ENCODE measurements around the gene CCDC68. TPM values are rescaled to one million over a fixed set of nuclear protein-coding genes. Genes with fewer than 3 reads are reported as not detected.

CCDC68 gene
- total and polyA plus RNA-seq, 2 of the 4 experiments (the other 2 are of a cell fraction): 0.46 to 0.54 TPM

GRCh38 chr18:54880395-54881105 is 78.7 kb downstream of the CCDC68 start:
- no TSS peak for BruUV-seq (replicated peaks)
- peak; percentile 79 for DNase-seq
- Histone ChIP-seq H3K14ac (replicated peaks; ENCODE audit: low read depth, low read length) (no peak overlapping the region), H4K5ac (ENCODE audit: low read depth, low read length) (no peak overlapping the region), H2BK20ac (ENCODE audit: low read depth, low read length) (no peak overlapping the region; the same call in 1 of the 2 replicates), H3K4me1 (ENCODE audit: control insufficient read depth, insufficient read depth, low read length) (peaks cover 4% of the 10 kb centered on the region; the same call in 1 of the 2 replicates), H3K4ac (ENCODE audit: low read depth, low read length) (no peak overlapping the region), H3K9ac (ENCODE audit: low read depth, low read length) (no peak overlapping the region), H2BK120ac (ENCODE audit: low read depth, low read length) (no peak overlapping the region), H3K4me2 (ENCODE audit: low read depth, low read length) (no peak overlapping the region), H3K56ac (ENCODE audit: extremely low read depth, insufficient read depth, low read length) (no peak overlapping the region), H3K79me1 (ENCODE audit: low read depth in 1 of 2, low read length in 2 of 2) (no peaks in the 10 kb centered on the region), H3K27ac (ENCODE audit: insufficient read depth, low read length) (no peak overlapping the region), H2BK5ac (ENCODE audit: low read depth, low read length, poor library complexity, severe bottlenecking) (no peak overlapping the region), H3K23ac (ENCODE audit: low read depth, low read length) (no peak overlapping the region), H2AK5ac (ENCODE audit: low read depth, low read length) (no peak overlapping the region), H3K4me3 (ENCODE audit: insufficient read depth, low read depth, low read length) (no peak overlapping the region), H2AFZ (replicated peaks; ENCODE audit: low read length, poor library complexity) (no peak overlapping the region), H3K36me3 (ENCODE audit: control insufficient read depth, insufficient read depth, low read length) (no peaks in the 10 kb centered on the region), H3K9me3 (ENCODE audit: control insufficient read depth, insufficient read depth, low read length) (no peaks in the 10 kb centered on the region), H4K20me1 (ENCODE audit: insufficient read depth, low read length) (no peaks in the 10 kb centered on the region), H3K18ac (ENCODE audit: low read depth, low read length) (no peak overlapping the region), H2AK9ac (replicated peaks; ENCODE audit: low read depth, low read length, poor library complexity) (no peak overlapping the region), H2BK15ac (ENCODE audit: low read depth, low read length) (no peak overlapping the region), H4K91ac (ENCODE audit: insufficient read depth, low read depth, low read length) (no peak overlapping the region), H4K8ac (ENCODE audit: low read depth in 2 of 2, low read length in 2 of 2) (no peak overlapping the region), H3K9me1 (ENCODE audit: insufficient read depth, low read length) (no peaks in the 10 kb centered on the region), H3K27me3 (ENCODE audit: control insufficient read depth, insufficient read depth, low read length) (no peaks in the 10 kb centered on the region)
- dilution Hi-C loops (cut with HindIII; ENCODE audit: low sequenced_read_pairs, unreplicated experiment): no loop called here
- CTCF ChIA-PET: no interaction called here
- peak; percentile 41; the same call in 1 of the 2 replicates for ATAC-seq (ENCODE audit: low read depth)
- POLR2A ChIA-PET (ENCODE audit: unreplicated experiment): no interaction called here
- intact Hi-C loops (cut with micrococcal nuclease): no loop called here
- in situ Hi-C loops (cut with MboI; ENCODE audit: low sequenced_read_pairs): no loop called here
- TF ChIP-seq CTCF (conservative IDR thresholded peaks at IDR 0.05; ENCODE audit: low read depth, low read length) (no peak), RAD21 (IDR thresholded peaks at IDR 0.05; ENCODE audit: low read length) (no peak), MAFK (IDR thresholded peaks at IDR 0.05; ENCODE audit: low read depth, low read length) (no peak), CEBPB (IDR thresholded peaks at IDR 0.05; ENCODE audit: low read depth, low read length) (peak; percentile 19; the same call in 1 of the 2 replicates), SMC3 (IDR thresholded peaks at IDR 0.05; ENCODE audit: low read depth, low read length) (no peak), NFE2L2 (IDR thresholded peaks at IDR 0.05; ENCODE audit: low read depth, low read length) (no peak), FOS (IDR thresholded peaks at IDR 0.05; ENCODE audit: low read depth, low read length) (0 out of 2 replicates have a peak, but pooled peaks have one; percentile 4)
- WGBS, 2 experiments (ENCODE audit: extremely low coverage in 2 of 2, insufficient read length in 1 of 2): no CpG with 5 or more reads among the region's 5 CpGs

Measured in IMR-90 (cell line).